GM12872 (cell line): ENCODE measurements around the gene PLSCR1.

Source experiments
- CTCF ChIP-seq: IDR thresholded peaks from 3 replicates; pipeline ENCODE4 v1.5.1; 2011; ENCODE audit warnings: low read depth, mild to moderate bottlenecking, low read length, moderate library complexity; ENCODE audit not compliant: insufficient read depth

PLSCR1 gene

DNA sequence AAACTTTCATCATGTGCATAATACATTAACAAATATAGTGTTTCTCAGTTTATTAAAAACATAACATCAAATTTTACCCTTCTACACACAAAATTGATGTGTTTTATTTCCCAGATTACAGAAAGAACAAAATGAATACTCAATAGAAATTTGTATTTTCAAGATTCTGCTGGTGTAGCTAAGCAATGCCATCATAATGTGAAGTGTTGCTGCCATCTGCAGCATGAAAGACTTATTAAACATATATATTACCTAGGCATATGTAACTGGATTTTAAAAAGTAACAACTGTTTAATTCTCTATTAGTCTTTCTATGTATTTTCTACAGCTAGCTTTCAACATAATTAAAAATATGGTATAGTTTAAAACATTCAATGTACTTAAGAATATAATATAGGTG lies 33.3 kb upstream of the PLSCR1 start:
- TF ChIP-seq CTCF: no peak

DNA sequence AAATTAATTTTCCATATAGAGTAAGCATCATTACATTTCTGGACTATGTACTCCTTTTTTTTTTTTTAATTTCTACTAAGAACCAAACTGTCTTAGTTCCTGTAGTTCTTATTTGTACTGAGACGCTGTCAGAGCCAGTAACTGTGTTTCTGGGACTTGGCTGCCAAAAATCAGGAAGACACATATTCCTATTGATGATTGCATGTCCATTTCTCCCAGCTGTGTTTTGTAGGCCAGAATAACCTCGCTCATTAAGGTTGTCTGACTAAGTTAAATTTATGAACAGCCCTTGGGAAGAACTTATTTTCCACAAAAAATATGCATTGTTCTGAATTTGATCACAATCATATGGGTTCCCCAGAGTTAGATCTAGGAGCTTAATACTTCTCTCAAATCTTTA lies 31.2 kb upstream of the PLSCR1 start:
- TF ChIP-seq CTCF: no peak

DNA sequence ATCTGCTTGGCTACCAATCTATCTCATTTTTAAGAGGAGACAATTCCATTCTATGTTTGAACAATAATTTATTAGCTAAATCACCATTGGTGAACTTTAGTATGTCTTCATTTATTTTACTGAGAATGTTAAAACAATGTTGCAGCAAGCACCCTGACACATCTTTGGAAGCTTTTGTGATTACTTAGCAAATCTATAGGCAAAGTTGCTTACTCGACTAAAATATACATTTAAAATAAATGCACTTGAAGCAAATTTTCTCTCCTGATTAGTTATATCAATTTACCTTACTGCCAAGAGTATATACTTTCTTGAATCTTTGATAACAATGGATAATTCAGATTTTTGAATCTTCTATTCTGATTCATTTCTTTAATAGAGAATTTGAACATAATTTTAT lies 29.8 kb upstream of the PLSCR1 start:
- no peak for TF ChIP-seq CTCF

DNA sequence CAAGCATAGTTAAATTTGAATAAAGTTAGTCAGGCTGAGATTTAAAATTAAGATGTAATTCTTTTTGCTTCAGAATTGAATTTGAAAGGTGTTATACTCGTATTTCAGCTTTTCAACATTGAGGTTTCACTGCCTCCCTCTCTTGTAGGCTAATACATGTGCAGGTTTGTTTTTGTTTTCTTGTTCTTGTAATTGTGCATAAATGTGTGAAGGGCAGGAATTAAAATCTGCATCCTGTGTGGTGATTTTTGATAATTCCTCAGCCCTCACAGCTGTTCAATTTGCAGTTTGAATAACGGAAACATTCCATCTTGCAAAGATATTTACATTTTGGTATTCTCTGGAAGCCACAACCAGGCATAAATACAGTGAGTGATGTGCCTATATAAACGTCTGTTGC lies 24.9 kb upstream of the PLSCR1 start:
- TF ChIP-seq CTCF: no peak

DNA sequence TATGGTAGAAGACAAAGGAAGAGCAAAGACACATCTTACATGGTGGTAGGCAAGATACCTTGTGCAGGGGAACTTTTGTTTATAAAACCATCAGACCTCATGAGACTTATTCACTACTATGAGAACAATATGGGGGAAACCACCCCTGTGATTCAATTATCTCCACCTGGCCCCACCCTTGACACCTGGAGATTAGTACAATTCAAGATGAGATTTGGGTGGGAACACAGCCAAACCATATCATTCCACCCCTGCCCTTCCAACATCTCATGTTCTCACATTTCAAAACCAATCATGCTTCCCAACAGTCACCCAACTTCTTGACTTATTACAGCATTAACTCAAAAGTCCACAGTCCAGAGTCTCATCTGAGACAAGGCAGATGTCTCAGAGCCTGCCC lies 21.7 kb upstream of the PLSCR1 start:
- TF ChIP-seq CTCF: no peak

GRCh38 chr3:146561879-146562278 lies 17.5 kb upstream of the PLSCR1 start:
- TF ChIP-seq CTCF: no peak

GRCh38 chr3:146561463-146561862 lies 17.1 kb upstream of the PLSCR1 start:
- TF ChIP-seq CTCF: no peak

DNA sequence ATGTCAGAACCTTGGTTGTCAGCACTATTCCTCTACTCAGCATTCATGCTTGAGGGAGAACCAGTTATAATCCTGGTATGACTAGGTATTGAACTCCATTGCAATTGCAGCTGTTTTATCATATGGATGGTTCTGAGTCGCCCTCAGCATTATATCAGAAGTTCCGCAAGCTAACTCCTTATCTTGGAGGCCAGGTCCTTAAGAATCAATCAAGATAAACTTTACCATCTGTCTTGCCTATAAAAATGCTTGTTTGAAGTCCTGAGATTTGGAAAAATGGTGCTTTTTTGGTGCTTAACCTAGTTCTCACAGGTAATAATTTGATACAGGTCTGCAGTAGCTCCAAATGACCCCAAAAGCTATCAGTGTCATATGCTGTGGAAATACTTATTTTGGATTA lies 16.3 kb upstream of the PLSCR1 start:
- TF ChIP-seq CTCF: no peak
